ENCODE data around the gene IAPP.

Gene IAPP

DNA sequence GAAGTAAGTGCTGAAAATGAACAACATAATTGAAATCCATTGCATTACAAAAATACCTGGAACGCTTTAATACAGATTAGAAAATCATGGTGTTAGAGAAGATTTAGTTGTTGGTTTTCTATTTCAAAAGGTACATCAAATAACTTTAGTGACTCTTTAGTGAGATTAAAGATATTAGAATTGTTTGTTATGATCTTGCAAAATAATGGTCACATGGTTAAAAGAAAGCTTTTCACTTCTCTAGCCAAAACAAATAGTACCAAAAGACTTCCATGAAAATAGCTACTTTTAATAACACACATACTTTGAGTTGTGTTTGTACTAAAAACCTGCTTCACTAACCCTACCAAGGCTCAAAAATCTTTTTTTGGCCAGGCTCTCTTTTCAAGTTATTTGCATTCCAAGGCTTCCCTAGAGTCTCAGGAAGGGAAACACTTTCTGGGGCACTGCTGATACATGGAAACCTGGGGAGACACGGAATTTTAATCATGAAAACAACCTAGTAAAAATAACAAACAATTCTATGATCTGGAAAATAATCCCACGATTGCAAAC is 37.9 kb upstream of the IAPP start, which contains the start of gene SLCO1A2:
Gene SLCO1A2, minus strand, starts transcription at position 147 of the 555 bp plus-strand sequence. CDS start 270 bp downstream, outside the sequence.
- H3K27me3 ChIP-seq = no peaks in the 10 kb centered on the region
- H3K9me3 ChIP-seq = no peaks in the 10 kb centered on the region
- H3K27ac ChIP-seq = no peak within 1 kb of the TSS
- H3K4me1 ChIP-seq (ENCODE audit: control insufficient read depth in 1 of 2, insufficient read depth in 1 of 2, low read depth in 1 of 2, low read length in 1 of 2) = no peaks in the 10 kb centered on the region
- no peak within 1 kb of the TSS for H3K4me3 ChIP-seq (ENCODE audit: low read depth in 1 of 2, low read length in 1 of 2)
- TF ChIP-seq, protein P1, sequence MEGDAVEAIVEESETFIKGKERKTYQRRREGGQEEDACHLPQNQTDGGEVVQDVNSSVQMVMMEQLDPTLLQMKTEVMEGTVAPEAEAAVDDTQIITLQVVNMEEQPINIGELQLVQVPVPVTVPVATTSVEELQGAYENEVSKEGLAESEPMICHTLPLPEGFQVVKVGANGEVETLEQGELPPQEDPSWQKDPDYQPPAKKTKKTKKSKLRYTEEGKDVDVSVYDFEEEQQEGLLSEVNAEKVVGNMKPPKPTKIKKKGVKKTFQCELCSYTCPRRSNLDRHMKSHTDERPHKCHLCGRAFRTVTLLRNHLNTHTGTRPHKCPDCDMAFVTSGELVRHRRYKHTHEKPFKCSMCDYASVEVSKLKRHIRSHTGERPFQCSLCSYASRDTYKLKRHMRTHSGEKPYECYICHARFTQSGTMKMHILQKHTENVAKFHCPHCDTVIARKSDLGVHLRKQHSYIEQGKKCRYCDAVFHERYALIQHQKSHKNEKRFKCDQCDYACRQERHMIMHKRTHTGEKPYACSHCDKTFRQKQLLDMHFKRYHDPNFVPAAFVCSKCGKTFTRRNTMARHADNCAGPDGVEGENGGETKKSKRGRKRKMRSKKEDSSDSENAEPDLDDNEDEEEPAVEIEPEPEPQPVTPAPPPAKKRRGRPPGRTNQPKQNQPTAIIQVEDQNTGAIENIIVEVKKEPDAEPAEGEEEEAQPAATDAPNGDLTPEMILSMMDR (IDR thresholded peaks at IDR 0.05) = no peak
- no peaks in the 10 kb centered on the region for H3K36me3 ChIP-seq

DNA sequence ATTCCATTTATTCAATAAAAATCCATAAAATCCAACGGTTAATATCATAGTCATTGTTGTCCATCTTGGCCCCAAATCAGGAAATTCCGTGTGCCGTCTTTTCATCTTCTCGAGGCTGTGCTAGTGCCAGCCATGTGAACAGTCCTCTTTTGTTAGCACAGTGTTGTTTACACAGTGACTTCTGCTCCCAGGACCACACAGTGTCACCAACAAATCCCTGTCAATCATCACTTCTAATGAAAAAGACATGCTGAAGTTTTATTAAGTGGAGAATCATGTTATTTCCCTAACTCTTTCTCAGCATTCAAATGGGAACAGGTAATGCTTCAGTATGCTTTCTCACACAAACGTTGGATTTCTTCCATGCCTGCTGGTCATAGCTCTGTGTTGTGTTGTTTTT is 36.0 kb upstream of the IAPP start:
- Histone ChIP-seq H3K27me3 (no peaks in the 10 kb centered on the region), H3K4me1 (ENCODE audit: control insufficient read depth in 1 of 2, insufficient read depth in 1 of 2, low read depth in 1 of 2, low read length in 1 of 2) (no peaks in the 10 kb centered on the region), H3K27ac (no peak overlapping the region), H3K4me3 (ENCODE audit: low read depth in 1 of 2, low read length in 1 of 2) (no peak overlapping the region), H3K36me3 (no peaks in the 10 kb centered on the region), H3K9me3 (no peaks in the 10 kb centered on the region)
- TF ChIP-seq, protein P1 (IDR thresholded peaks at IDR 0.05) = no peak

DNA sequence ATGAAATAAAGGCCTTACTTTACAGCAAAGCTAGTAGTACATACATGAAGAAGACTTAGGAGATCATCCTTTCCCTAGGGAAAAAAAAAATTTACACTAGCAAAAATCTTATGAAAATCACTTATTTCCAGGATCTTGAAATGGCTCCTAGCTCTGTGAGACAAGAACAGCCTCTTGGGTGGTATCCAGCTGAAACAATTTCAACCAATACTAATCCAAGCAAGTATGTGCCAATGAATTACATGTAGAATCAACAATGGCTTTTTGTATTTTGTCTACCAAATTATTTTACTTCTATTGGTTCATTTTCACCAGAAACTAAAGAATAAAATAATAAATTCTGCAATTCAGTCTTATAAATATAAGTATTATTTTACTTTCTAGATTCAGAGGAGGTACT is 35.2 kb upstream of the IAPP start:
- TF ChIP-seq, protein P1 (IDR thresholded peaks at IDR 0.05) = no peak

DNA sequence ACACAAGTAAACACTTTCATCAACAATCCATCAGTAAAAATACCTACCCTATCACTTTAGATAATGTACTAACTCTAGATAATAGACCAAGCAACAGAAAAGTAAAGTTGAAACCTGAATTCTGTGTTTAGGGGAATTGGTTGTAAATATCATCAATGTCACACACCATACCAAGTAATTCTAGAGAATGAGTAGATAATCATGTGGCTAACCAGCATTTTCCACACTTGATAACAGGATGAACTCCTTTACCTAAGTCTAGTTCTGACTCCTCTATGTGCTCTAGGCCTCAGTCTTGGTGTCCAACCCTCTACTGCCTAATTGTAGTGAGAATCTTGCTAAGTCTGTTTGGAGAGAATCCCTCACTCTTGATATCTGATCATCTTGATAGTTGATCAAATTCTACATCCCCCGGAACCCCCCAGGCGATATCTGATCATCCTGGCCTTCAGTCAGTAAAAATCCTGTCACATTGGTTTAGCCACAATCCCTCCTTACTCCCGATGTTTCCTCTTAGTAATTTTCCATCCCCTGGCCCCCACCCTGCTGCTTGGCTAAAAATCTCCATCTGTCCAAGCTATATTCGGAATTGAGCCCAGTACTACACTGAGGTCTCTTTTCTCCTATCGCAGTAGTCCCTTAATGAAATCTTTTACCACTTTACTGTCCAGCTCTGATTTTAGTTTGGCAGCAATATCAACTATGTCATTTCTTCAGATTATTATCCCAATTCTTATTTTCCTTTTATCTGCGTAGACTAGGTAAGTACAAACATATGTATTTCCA is 34.5 kb upstream of the IAPP start:
- H3K27me3 ChIP-seq = no peaks in the 10 kb centered on the region
- TF ChIP-seq, protein P1 (IDR thresholded peaks at IDR 0.05) = no peak
- no peak overlapping the region for H3K27ac ChIP-seq
- H3K36me3 ChIP-seq = no peaks in the 10 kb centered on the region
- H3K4me3 ChIP-seq (ENCODE audit: low read depth in 1 of 2, low read length in 1 of 2) = no peak overlapping the region
- no peaks in the 10 kb centered on the region for H3K9me3 ChIP-seq
- H3K4me1 ChIP-seq (ENCODE audit: control insufficient read depth in 1 of 2, insufficient read depth in 1 of 2, low read depth in 1 of 2, low read length in 1 of 2) = no peaks in the 10 kb centered on the region

More for the DNA sequence above, 35.2 kb upstream of the IAPP start:
- Histone ChIP-seq H3K27ac (no peak overlapping the region), H3K4me3 (ENCODE audit: low read depth in 1 of 2, low read length in 1 of 2) (no peak overlapping the region), H3K4me1 (ENCODE audit: control insufficient read depth in 1 of 2, insufficient read depth in 1 of 2, low read depth in 1 of 2, low read length in 1 of 2) (no peaks in the 10 kb centered on the region), H3K36me3 (no peaks in the 10 kb centered on the region), H3K27me3 (no peaks in the 10 kb centered on the region), H3K9me3 (no peaks in the 10 kb centered on the region)

DNA sequence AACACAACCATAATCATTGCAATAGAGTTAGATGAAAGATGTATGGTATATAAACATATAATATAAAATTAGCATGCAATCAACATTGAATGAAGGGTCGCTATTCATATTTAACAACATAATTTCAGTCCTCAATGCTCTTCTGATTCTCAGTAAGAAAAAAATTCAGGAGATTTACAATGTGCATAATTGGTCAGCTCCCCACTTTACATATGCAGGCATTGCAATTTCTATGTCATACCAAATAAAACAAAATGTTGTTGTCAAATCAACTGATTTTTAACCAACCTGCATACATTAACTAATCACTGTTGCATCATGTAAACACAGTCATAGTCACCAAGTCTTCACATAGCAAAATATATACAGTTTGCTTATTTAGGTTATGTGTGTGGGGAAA is 32.8 kb upstream of the IAPP start:
- Histone ChIP-seq H3K27me3 (no peaks in the 10 kb centered on the region), H3K4me3 (ENCODE audit: low read depth in 1 of 2, low read length in 1 of 2) (no peak overlapping the region), H3K9me3 (no peaks in the 10 kb centered on the region), H3K27ac (no peak overlapping the region), H3K4me1 (ENCODE audit: control insufficient read depth in 1 of 2, insufficient read depth in 1 of 2, low read depth in 1 of 2, low read length in 1 of 2) (no peaks in the 10 kb centered on the region), H3K36me3 (no peaks in the 10 kb centered on the region)
- TF ChIP-seq, protein P1 (IDR thresholded peaks at IDR 0.05) = no peak
